Measurements from ENCODE around the gene OCA2.

The OCA2 gene

GRCh38 chr15:28105224-28105791 is 6.2 kb upstream of the OCA2 start:
- DNase-seq (ENCODE audit: low read depth, low spot score), result no peak

DNA sequence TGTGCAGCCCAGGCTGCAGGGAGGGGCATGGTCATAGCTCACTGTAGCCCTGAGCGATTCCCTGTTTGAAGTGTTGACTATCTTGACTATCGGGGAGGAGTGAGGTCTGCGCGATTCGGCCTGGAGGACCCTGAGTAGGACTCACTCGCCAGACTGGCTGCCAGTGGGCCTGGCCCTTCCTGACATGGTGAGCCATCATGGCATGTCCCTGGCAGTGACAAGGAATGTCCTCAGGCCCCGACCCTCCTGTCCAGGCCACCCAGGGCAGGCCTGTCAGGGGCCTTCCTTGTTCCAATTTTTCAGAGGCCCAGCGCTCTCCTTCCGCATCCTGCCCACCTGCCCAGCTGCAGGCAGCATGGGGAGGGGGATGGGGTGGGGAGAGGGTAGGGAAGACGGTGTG is 5.2 kb upstream of the OCA2 start:
- no peak for DNase-seq (ENCODE audit: low read depth, low spot score)

DNA sequence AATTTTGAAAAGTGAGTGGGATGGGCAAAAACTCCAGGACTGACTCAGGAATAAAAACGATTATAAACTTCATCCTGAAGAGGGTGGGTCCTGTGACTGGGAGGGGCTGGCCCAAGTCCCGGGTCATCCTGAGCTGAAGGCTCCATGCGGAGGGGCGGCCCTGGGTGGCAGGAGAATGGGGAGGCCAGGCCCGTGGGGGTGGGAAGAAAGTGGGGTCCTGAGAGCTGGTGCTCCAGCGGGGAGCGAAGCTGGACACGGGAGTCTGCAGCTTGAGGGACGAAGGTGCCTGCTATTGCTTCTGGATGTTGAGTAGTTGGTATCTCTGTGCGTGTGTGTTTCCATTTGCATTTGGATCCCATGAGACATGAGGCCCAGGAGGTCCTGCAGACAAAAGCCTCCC is 4.7 kb upstream of the OCA2 start:
- DNase-seq (ENCODE audit: low read depth, low spot score), result no peak

GRCh38 chr15:28101983-28102441 is 2.9 kb upstream of the OCA2 start:
- DNase-seq (ENCODE audit: low read depth, low spot score), result no peak

GRCh38 chr15:28101201-28101600 is 2.1 kb upstream of the OCA2 start:
- DNase-seq (ENCODE audit: low read depth, low spot score), result no peak

DNA sequence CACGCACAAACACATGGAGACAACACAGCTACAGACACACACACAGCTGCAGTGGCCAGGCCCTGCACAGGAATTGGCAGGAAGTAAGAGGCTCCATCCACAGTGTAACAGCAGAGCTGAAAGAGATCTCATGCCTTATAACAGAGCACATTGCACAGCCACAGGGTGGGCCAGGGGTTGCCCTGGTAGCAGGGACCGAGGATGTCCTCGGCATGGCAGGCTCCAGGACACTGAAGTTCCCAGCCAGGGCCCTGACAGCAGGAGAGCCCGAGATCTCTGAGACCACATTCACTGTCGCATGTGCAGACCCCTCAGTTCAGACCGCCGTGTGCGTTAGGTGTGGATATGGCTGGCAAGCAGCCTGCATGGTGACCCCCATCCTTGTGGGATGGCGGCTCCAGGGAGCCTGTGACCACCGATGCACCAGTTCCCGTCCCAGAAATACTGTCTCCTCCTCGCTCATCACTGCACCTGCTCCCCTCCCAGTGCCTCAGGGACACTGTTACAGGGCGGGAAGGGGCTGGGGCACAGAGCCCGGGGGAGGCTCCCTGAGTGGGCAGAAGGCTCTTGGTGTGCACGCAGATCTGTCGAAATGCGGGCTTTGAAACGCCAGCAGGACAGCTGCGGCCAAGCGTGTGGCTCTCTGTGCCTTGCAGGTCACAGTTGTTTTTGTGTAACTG is 1.5 kb upstream of the OCA2 start:
- DNase-seq (ENCODE audit: low read depth, low spot score), result no peak

GRCh38 chr15:28099555-28100140 is 533 bp upstream of the OCA2 start:
- no peak for DNase-seq (ENCODE audit: low read depth, low spot score)

- DNase-seq (ENCODE audit: low read depth, low spot score), result no peak
Measured at GRCh38 chr15:28098360-28098765, 752 bp downstream of the OCA2 start.

DNA sequence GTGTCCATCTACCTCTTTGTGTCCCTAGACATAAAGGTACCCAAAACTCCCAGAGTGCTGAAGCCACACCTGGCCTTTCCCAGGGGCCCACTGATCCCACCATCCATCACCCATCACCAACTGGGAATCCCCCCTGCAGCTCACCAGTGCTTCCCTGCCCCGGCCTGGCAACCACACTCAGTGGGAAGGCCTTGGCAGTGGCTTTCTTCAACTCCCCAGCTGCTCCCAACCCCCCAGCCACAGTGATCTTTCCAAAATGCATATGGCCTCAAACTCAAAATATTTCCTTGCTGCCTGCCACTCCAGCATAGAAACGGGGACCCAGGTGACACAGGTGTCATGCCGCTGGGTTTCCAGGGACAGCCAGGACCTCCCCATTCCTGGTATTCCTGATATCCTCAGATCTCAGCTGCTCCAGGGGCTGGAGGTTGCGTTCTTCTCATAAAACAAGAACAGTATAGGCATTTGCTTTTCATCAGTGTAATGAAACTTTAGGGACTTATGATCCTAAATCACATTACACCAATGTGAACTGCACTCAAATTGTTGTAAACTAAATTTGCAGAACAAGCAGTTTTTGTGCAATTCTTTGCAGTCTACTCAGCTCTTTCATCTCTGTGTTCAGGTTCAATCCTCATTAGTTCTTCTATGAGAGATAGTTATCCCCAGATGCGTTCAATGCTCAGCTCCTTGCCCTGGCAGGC is 1.3 kb downstream of the OCA2 start:
- no peak for DNase-seq (ENCODE audit: low read depth, low spot score)

GRCh38 chr15:28096670-28097431 is 2.3 kb downstream of the OCA2 start:
- peak; percentile 75 for DNase-seq (ENCODE audit: low read depth, low spot score)

GRCh38 chr15:28096411-28096669 is 2.8 kb downstream of the OCA2 start:
- DNase-seq (ENCODE audit: low read depth, low spot score), result no peak

GRCh38 chr15:28094732-28095521 is 4.2 kb downstream of the OCA2 start:
- peak; percentile 60 for DNase-seq (ENCODE audit: low read depth, low spot score)

DNA sequence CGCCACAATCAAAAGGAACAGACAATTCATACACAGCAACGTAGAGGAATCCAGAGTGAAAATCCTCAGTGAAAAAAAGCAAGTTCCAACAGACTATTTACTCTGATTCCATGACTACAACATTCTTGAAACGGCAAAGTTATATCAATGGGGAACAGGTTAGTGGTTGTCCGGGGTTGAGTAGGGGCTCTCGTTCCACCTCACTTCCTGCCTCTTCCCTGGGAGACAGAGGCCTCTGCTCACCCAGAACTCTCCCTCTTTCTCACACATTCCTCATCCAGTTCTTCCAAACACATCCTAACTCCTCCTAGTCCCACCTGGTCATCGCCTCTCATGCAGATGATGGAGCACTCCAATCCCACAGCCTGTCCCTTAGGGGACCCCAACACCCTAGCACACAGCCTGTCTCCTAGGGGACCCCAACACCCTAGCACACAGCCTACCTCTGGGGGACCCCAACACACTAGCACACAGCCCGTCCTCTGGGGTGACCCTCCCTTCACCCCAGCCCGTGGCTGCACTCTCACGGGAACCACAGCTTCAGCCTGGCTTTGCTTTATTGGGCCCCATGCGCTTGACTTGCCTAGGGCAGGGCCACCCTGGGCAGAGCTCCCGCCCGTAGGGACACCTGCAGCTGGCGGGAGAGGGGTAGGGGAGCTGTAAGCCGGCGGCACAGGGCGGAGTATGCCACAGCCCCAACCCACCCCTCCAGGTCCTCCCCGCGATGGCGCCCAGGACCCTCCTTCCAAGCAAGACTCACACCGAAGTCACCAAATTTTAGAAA is 5.2 kb downstream of the OCA2 start:
- DNase-seq (ENCODE audit: low read depth, low spot score), result no peak

DNA sequence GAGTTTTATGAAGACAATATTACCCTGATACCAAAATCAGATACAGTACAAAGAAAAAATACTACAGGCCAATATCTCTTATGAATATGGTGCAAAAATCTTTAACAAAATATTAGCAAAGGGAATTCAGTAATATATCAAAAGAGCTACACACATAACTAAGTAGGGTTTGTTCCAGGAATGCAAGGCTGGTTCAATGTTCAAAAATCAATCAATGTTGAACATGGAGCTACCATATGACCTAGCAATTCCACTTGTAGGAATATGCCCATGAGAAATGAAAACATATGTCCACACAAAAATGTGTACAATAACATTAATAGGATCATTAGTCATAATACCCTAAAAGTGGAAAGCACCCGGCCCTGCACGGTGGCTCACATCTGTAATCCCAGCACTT is 7.8 kb downstream of the OCA2 start:
- no peak for DNase-seq (ENCODE audit: low read depth, low spot score)

DNA sequence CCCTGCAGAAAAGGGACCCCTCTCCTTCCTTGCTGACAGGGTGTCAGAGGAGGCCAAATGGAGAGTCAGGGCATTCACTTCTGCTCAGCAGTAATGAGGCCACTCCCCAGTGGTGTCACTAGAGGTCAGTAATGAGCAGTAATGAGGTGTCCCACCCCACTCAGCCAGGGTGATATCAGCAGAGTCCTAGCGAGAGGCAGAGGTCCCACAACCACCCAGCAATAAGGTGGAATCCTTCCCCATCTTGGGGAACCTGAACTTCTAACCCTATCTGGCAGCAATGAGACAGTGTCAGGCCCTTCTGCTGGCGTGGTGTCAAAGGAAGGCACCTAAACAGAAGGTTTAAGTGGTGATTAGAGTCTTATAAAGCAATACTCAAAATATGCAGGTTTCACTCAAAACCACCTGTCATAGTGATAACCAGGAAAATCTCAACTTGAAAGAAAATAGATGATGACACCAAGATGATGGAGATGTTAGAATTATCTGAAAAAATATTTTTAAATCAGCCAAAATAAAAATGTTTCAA is 12.9 kb downstream of the OCA2 start:
- peak; percentile 72 for DNase-seq (ENCODE audit: low read depth, low spot score)

GRCh38 chr15:28085489-28086174 is 13.5 kb downstream of the OCA2 start:
- no peak for DNase-seq (ENCODE audit: low read depth, low spot score)

DNA sequence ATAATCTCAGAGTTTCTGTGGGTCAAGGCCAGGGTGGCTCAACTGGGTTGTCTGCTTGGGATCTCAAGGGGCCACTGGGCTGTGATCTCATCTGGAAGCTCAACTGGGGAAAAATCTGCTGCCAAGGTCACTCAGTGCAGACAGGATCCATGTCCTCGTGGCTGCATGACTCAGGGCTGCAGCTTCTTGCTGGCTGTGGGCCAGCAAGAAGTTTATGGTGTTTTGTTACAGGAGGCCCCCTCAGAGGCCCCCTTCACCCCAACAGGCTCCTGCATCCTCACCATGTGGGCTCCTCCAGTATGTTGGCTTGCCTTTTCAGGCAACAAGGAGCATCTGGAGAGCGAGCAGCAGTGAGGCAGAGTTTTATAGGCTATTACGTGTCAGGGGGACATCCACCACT is 14.6 kb downstream of the OCA2 start:
- DNase-seq (ENCODE audit: low read depth, low spot score), result peak; percentile 12

DNA sequence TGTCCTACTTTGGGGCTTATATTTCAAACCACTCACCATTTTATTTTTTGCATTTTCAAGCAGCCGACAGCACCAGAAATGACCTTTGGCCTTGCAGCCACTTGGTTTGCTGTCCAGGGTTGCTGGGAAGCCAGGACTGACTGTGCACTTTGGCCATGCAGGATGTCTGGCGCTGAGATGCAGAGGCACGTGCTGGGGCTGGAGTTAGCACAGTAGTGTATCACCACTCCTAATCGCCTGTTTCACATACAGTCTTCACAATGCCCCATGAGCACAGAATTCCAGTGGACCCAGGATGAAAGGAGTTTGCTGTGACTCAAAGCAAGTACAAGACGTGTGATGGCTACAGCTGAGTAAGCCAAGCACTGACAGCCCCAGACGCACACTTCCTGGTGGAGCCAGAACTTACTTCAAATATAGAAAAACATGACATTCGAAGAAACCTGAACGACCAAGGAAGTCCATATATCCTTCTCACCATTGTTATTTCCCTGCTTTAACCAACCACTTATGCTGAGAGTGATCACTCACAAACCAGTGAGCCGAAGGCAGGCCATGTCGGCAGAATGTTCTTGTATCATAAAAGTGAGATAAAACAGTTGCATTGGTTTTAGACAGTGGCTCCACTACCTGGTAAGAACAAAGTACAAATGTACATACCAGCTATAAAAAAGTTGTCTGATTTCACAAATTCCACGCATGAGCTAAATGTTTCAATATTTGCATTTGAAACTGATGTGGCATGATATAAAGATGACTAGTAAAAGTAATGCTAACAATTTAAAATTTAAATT is 16.0 kb downstream of the OCA2 start:
- DNase-seq (ENCODE audit: low read depth, low spot score), result peak; percentile 51

DNA sequence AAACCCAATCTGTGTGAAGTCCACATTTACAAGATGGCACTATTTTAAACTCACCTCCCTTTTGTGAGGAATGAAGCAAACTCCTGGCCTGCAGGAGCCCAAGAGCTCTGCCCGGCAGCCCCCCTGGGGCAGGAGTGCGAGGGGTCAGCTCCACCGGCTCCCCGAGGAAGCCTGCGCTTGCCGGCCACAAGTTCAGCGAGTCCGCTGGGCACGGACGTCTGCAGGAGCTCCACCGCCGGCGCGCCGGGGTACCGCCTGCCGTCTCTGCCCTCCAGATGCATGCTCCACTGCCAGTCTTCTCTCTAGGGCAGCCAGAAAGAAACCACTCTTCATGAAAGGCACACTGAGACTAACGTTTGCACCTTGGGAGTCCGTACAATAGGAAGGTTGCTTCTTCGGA is 17.5 kb downstream of the OCA2 start:
- DNase-seq (ENCODE audit: low read depth, low spot score), result no peak
